ENCODE measurements around the gene KCNG4. TPM values are rescaled to one million over a fixed set of nuclear protein-coding genes. Genes with fewer than 3 reads are reported as not detected.

The KCNG4 gene
- total RNA-seq, 3 donors from 2014 or later (not counting 1 experiment from before 2014, with no cell fraction given), result not detected

- intact Hi-C loops (cut with micrococcal nuclease), result no loop called here
- Mint-ChIP-seq H3K27ac (no peak overlapping the region), H3K4me3 (no peak overlapping the region), H3K36me3 (no peaks in the 10 kb centered on the region), H3K27me3 (ENCODE audit: low read depth in 2 of 2) (peaks cover 7% of the 10 kb centered on the region in 2 donors), H3K4me1 (no peaks in the 10 kb centered on the region), H3K9me3 (no peaks in the 10 kb centered on the region)
- Histone ChIP-seq H3K4me1 (ENCODE audit: control insufficient read depth, insufficient read depth, low read length) (no peaks in the 10 kb centered on the region), H3K9me3 (ENCODE audit: control insufficient read depth, insufficient read depth, low read length) (no peaks in the 10 kb centered on the region), H3K27me3 (ENCODE audit: control insufficient read depth, insufficient read depth, low read length) (no peaks in the 10 kb centered on the region), H3K27ac (ENCODE audit: low read length) (no peak overlapping the region), H3K36me3 (ENCODE audit: control insufficient read depth, insufficient read depth, low read length) (no peaks in the 10 kb centered on the region), H3K4me3 (ENCODE audit: low read length) (no peak overlapping the region)
- no peak for DNase-seq
- WGBS (ENCODE audit: insufficient coverage), result 90% methylated on average over 3 of the region's 3 CpGs
- no peak for ATAC-seq
- no peak for TF ChIP-seq CTCF (IDR thresholded peaks at IDR 0.05)
These were observed 23.1 kb upstream of the KCNG4 start for GRCh38 chr16:84262939-84263338.

GRCh38 chr16:84262031-84262430 lies 22.2 kb upstream of the KCNG4 start:
- Histone ChIP-seq H3K4me1 (ENCODE audit: control insufficient read depth, insufficient read depth, low read length) (no peaks in the 10 kb centered on the region), H3K9me3 (ENCODE audit: control insufficient read depth, insufficient read depth, low read length) (no peaks in the 10 kb centered on the region), H3K27ac (ENCODE audit: low read length) (no peak overlapping the region), H3K27me3 (ENCODE audit: control insufficient read depth, insufficient read depth, low read length) (no peaks in the 10 kb centered on the region), H3K36me3 (ENCODE audit: control insufficient read depth, insufficient read depth, low read length) (no peaks in the 10 kb centered on the region), H3K4me3 (ENCODE audit: low read length) (no peak overlapping the region)
- TF ChIP-seq CTCF (IDR thresholded peaks at IDR 0.05), result no peak
- Mint-ChIP-seq H3K27ac (no peak overlapping the region), H3K4me3 (no peak overlapping the region), H3K4me1 (no peaks in the 10 kb centered on the region), H3K27me3 (ENCODE audit: low read depth in 2 of 2) (peaks cover 7 to 8% of the 10 kb centered on the region in 2 donors), H3K36me3 (no peaks in the 10 kb centered on the region), H3K9me3 (no peaks in the 10 kb centered on the region)
- intact Hi-C loops (cut with micrococcal nuclease), result no loop called here
- 92% methylated on average over 3 of the region's 4 CpGs for WGBS (ENCODE audit: insufficient coverage)
- ATAC-seq (no peak), DNase-seq (no peak)

GRCh38 chr16:84260766-84261554 lies 21.1 kb upstream of the KCNG4 start:
- 87% methylated on average over 23 of the region's 23 CpGs for WGBS (ENCODE audit: insufficient coverage)
- TF ChIP-seq CTCF (IDR thresholded peaks at IDR 0.05), result no peak
- Histone ChIP-seq H3K36me3 (ENCODE audit: control insufficient read depth, insufficient read depth, low read length) (no peaks in the 10 kb centered on the region), H3K9me3 (ENCODE audit: control insufficient read depth, insufficient read depth, low read length) (no peaks in the 10 kb centered on the region), H3K4me1 (ENCODE audit: control insufficient read depth, insufficient read depth, low read length) (no peaks in the 10 kb centered on the region), H3K27ac (ENCODE audit: low read length) (no peak overlapping the region), H3K27me3 (ENCODE audit: control insufficient read depth, insufficient read depth, low read length) (no peaks in the 10 kb centered on the region), H3K4me3 (ENCODE audit: low read length) (no peak overlapping the region)
- Mint-ChIP-seq H3K4me1 (no peaks in the 10 kb centered on the region), H3K4me3 (no peak overlapping the region), H3K36me3 (no peaks in the 10 kb centered on the region), H3K27me3 (ENCODE audit: low read depth in 2 of 2) (peaks cover 7 to 10% of the 10 kb centered on the region in 2 donors), H3K9me3 (no peaks in the 10 kb centered on the region), H3K27ac (no peak overlapping the region)
- DNase-seq (no peak), ATAC-seq (no peak)
- intact Hi-C loops (cut with micrococcal nuclease), result no loop called here

GRCh38 chr16:84259691-84260090 lies 19.9 kb upstream of the KCNG4 start:
- no peak for TF ChIP-seq CTCF (IDR thresholded peaks at IDR 0.05)
- Histone ChIP-seq H3K9me3 (ENCODE audit: control insufficient read depth, insufficient read depth, low read length) (no peaks in the 10 kb centered on the region), H3K27me3 (ENCODE audit: control insufficient read depth, insufficient read depth, low read length) (no peaks in the 10 kb centered on the region), H3K27ac (ENCODE audit: low read length) (no peak overlapping the region), H3K4me3 (ENCODE audit: low read length) (no peak overlapping the region), H3K4me1 (ENCODE audit: control insufficient read depth, insufficient read depth, low read length) (no peaks in the 10 kb centered on the region), H3K36me3 (ENCODE audit: control insufficient read depth, insufficient read depth, low read length) (no peaks in the 10 kb centered on the region)
- Mint-ChIP-seq H3K27ac (no peak overlapping the region), H3K9me3 (no peaks in the 10 kb centered on the region), H3K4me1 (no peaks in the 10 kb centered on the region), H3K27me3 (ENCODE audit: low read depth in 2 of 2) (peaks cover 7 to 10% of the 10 kb centered on the region in 2 donors), H3K4me3 (no peak overlapping the region), H3K36me3 (no peaks in the 10 kb centered on the region)
- WGBS (ENCODE audit: insufficient coverage), result 83% methylated on average over 1 of the region's 3 CpGs
- DNase-seq (no peak), ATAC-seq (no peak)
- intact Hi-C loops (cut with micrococcal nuclease), result no loop called here

Data from natural killer cell (primary cell).